Renal cortex interstitium (tissue), 11 donors: Measurements from ENCODE around the gene CCR5AS. TPM values are rescaled to one million over a fixed set of nuclear protein-coding genes. Genes with fewer than 3 reads are reported as not detected.
"Not testable (repeated sequence)": the region's sequence is repeated elsewhere in the genome, so short reads cannot be mapped to it uniquely, and the experiment has no call there.

Experiments used
- DNase-seq, 11 donors: peaks; one replicate each; pipeline ENCODE4 v3.0.0-alpha.2; 2013; ENCODE audit warnings: low read depth in 9 of 11, low spot score in 4 of 11; ENCODE audit errors: extremely low read depth in 1 of 11
- polyA plus RNA-seq, 3 donors: library from polyadenylated mRNA; unstranded; fragments of 120-200 nt; gene quantifications; one replicate each; pipeline ENCODE4 v1.2.1, GENCODE V29; 2013; ENCODE audit not compliant: insufficient read length in 3 of 3

Gene CCR5AS

DNA sequence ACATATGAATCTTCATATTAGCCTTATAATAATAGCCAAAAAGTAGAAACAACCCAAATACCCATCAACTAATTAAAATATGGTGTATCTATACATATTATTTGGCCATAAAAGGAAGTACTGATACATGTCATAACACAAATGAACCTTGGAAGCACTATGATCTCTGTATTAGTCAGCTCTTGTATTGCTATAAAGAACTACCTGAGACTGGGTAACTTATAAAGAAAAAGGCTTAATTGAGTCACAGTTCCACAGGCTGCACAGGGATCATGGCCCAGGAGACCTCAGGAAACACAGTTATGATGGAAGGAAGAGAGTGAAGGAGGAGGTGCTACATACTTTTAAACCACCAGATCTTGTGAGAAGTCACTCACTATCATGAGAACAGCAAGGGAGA lies 69.0 kb downstream of the CCR5AS start:
- no peak for DNase-seq

GRCh38 chr3:46335541-46335940 lies 71.3 kb downstream of the CCR5AS start:
- DNase-seq = no peak

DNA sequence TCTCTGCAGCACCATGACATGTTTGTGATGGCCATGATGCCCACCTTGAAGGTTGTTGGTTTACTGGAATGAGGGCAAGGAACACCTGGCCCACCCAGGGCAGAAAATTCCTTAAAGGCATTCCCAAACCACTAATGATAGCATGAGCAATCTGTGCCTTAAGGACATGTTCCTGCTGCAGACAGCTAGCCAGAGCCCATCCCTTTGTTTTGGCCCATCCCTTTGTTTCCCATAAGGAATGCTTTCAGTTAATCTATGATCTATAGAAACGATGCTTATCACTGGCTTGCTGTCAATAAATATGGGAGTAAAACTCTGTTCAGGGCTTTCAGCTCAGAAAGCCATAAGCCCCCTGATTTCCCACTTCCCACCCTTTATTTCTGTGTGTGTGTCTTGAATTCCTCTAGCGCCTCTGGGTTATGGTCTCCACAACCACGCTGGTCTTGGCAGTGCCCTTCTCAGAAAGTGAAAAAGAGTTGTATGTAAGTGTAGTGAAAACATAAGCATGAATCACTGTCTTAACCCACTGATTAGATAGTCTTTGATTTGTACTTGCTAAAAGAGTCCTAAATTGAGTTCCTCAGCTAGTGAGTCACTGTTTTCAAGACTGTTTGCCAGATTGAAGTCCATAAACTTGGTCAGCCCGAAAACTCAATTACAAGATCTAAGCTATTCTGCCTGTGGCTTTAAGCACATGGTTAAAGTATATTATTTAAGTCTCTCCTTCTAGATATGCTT lies 72.0 kb downstream of the CCR5AS start:
- no peak for DNase-seq

DNA sequence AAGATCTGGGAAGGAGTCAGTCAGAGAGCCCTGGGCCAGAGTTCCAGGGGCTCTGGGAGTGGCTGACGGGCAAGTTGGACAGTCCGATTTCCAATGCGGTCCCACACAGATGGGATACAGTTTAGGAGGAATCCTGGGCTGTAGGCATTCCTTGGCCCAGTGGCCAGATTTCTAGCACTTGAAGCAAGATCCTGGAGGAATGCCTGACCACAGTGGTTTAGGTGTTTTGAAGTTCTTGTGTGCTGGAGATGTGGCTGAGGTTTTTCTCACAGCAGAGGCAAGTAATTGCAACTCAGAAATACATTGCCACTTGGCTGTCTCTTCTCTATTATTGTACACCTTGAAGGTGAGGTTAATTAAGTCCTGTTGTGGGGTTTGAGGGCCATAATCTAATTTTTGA lies 76.2 kb downstream of the CCR5AS start:
- not testable (repeated sequence) for DNase-seq

- DNase-seq = no peak
Measured at GRCh38 chr3:46325645-46326300, 81.1 kb downstream of the CCR5AS start.

DNA sequence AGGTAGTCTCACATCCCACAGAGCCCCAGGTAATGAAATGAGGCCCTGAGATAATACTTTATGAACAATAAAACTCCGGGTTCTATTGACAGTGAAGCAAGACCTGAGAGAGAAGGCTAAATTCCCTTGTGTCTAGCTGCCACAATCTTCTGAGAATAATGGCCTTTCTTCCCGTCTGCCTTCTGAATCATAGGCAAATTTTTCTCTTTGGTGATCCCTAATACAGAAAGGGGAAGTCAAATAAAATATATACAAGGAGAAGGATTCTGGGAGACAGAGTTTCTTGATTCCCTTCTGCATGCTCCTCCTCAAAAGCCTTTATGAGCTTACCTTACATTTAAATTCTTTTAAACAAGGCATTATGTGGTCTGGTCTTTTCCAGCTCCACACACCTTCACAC lies 82.8 kb downstream of the CCR5AS start:
- DNase-seq = no peak

DNA sequence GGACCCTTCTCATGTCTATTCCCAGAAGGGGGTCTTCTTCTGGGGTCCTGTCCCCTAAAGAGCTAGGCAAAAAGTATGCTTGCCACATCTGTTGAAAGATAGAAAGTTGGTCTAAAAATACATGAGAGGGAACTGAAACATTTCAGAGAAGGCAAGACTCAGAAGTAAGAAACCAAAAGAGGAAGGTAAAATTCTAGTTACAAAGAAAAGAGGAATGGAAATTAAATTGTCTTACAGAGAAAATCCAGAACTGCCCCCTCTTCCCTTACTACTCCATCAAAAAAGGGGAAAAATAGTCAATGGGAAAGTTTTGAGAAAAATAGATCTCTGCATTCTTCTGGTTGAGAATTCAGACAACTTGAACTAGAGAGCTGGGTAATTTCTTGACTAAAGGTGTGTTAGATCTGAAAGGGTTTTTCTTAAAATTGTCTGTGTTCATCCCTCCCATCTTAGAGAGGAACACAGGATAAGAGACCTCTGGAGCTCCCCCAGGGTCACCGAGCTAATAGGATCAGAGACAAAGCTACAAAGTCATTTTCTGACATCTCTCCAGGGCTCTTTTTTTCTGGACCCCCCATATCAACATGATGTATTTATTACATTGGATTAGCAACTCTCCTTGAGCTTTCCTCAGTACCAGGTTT lies 85.3 kb downstream of the CCR5AS start:
- DNase-seq = no peak

GRCh38 chr3:46318207-46318927 lies 88.5 kb downstream of the CCR5AS start:
- no peak for DNase-seq

DNA sequence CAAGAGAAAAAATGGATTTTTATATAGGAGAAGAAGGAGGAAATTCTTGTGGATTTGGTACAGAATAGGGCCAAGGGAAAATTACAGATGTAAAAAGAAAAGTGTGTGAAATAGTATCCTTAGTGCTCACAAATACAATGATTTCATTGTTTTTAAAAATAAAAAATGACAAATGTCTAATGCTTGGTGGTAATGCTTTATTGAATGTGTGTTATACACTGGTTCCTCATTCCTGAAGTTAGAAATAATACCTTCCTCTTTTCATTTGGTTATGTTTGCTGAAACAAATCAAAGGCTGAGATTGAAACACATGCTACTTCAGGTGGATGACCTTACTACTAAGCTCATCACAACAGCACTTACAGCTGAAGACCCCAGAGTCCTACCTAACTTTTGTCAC lies 90.7 kb downstream of the CCR5AS start:
- DNase-seq = no peak

DNA sequence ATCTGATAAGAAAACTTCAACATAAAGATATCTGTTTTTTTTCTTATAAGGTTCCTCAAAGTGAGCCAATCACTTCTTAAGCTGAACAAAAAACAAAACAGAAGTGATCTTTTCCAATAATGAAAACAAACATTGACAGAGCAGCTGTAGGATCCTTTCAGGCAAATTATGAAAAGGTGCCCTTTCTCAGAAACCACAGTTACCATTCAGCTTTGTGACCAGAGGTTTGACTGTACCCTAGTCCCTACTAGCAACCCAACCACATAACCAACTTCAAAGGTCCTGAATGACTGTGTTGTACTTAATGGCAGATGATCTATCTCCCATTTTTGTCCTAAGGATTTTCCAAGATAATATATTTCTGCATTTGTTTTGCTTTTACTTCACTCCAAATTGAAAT lies 92.3 kb downstream of the CCR5AS start:
- DNase-seq = no peak

Other genes starting within 250 kb of the CCR5AS start
- 1 to 10 TPM; 1.9 to 2.5 (median 2.5) TPM for gene CCR1, start 198.8 kb downstream of the CCR5AS start, polyA plus RNA-seq
- under 1 TPM in 1 of 3 donors, not detected in 2; 0.09 TPM for gene CCR3, start 164.6 kb downstream of the CCR5AS start, polyA plus RNA-seq
- gene CCR2, start 53.0 kb downstream of the CCR5AS start, polyA plus RNA-seq = 1 to 10 TPM in 2 of 3 donors, under 1 TPM in 1; 0.73 to 1.9 (median 1.1) TPM
- under 1 TPM; 0.23 to 0.32 (median 0.32) TPM for gene CCR5, start 36.1 kb downstream of the CCR5AS start, polyA plus RNA-seq
- 1 to 10 TPM in 2 of 3 donors, under 1 TPM in 1; 0.91 to 1.0 (median 1.0) TPM for gene CCRL2, start 193 bp upstream of the CCR5AS start, polyA plus RNA-seq
- gene LTF, start 57.8 kb upstream of the CCR5AS start, polyA plus RNA-seq = 1 to 10 TPM; 2.9 to 3.4 (median 3.3) TPM
- gene RTP3, start 90.9 kb upstream of the CCR5AS start, polyA plus RNA-seq = not detected
- gene LRRC2, start 159.2 kb upstream of the CCR5AS start, polyA plus RNA-seq = 1 to 10 TPM; 1.7 to 2.4 (median 2.1) TPM
- gene FAM240A, start 205.5 kb upstream of the CCR5AS start, polyA plus RNA-seq = under 1 TPM; 0.06 to 0.17 (median 0.14) TPM